ENCODE measurements around the gene QDPR.

Gene QDPR

DNA sequence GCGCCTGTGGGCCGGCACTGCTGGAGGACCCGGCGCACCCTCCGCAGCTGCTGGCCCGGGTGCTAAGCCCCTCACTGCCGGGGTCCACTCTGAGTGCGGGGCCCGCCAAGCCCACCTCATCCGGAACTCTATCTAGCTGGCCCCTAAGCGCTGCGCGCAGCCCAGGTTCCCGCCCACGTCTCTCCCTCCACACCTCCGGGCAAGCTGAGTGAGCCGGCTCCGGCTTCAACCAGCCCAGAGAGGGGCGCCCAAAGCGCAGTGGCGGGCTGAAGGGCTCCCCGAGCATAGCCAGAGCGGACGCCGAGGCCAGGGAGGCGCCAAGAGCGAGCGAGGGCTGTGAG is 75.2 kb downstream of the QDPR start:
- no peak overlapping the region for H3K4me3 ChIP-seq (ENCODE audit: low read depth, low read length)

Data from iPS-11a (cell line).